G401 (cell line): ENCODE measurements around the gene COL15A1. TPM values are rescaled to one million over a fixed set of nuclear protein-coding genes. Genes with fewer than 3 reads are reported as not detected.

Experiments
- DNase-seq: peaks from one replicate; pipeline ENCODE4 v3.0.0-alpha.2; 2015; ENCODE audit warnings: low spot score
- in situ Hi-C: cut with HindIII; loops from 2 replicates; pipeline ENCODE4 v1.10.0; 2016; ENCODE audit warnings: low sequenced_read_pairs, mixed read lengths
- total RNA-seq: library from RNA; depleted of rRNA; stranded (reverse); fragments of >200 nt; shearing (Covaris generic); gene quantifications from 2 replicates; pipeline ENCODE4 v1.2.3, GENCODE V29; 2014; rRNA removed

COL15A1 gene
- total RNA-seq, 1 experiment from 2014 or later, result not detected

DNA sequence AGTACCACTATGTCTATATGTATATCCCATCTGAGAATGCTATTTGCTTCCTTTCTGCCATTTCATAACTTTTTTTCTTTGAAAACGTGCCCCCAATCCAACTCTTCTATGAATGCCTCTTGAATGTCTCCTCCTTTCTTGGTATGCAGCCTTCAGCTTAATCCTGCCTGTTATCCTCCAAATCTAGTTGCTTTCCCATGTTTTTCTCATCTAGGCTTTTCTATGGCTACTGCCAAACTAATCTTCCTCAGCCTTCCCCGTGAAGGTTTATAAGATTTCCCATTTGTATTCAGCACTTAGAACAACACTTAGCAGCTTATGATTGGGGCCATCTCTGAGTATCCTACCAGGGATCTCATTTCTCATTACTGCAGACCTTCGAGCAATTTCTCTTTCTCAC is 163.7 kb downstream of the COL15A1 start:
- DNase-seq, result peak; percentile 47
- in situ Hi-C loops, result no loop called here

DNA sequence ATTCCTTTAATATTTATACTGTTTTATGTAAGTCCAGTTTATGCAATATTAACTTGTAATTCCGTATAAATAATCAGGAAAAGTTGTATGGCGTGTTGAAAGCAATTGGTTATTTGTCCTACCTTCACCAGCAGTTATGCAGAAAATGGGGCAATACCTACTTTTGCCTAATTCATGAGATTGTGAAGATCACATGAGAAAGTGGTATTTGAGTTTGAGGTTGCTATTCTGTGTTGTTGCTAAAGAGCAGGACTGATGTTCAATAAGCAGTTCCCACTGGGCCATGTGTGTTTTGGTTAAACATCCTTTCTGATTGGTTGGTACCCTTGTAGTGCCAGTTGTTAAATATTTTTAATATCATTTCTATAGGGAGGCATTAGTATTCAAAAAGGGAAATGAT is 164.4 kb downstream of the COL15A1 start:
- in situ Hi-C loops, result no loop called here
- peak; percentile 19 for DNase-seq

DNA sequence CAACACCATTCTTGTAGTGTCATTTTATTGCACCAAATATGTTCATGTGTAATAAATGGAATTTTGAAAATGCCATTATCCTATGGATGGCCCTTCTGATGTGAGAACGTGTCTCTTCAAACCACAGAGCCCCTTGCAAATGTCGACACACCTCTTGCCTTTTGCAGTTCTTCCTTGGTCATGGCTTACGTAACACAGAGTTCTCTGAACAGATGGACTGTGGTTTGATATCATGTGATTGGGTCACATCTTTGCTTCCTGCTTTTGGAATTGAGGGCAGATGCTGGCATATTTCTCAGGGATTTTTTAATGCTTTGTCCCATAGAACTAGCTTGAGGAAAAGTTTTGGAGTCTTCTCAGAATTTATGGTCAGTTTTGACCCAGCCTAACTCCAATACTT is 165.8 kb downstream of the COL15A1 start:
- in situ Hi-C loops, result no loop called here
- DNase-seq, result peak; percentile 86

DNA sequence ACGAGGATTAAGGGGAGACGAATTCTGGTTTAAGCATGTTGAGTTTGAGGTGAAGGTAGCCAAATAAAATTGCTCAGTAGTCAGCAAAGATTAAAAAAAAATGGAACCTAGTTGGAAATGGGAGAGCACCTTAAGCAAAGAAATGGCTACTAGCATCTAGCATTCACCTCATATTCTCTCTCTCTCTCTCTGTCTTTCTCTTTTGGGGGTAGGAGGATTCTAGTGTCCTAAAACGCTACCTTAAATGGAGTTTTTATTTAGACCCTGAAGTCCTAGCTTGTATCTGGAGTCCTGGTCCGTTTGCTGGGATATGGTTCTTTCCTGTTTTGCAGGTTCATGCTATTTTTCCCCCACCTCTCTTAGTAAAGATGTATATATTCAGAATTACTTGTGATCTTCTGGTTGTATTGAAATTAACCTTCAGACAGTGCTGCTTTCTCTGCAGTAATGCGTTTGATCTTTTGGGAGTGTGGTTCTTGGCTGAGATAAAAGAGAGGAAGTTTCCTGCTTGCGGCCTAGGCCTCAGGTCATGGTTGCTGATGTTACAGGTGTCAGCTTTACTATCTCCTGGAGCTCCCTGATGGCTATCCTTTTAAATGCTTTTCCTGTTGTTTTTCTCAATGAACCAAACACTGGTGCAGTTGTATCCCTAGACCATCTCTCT is 169.2 kb downstream of the COL15A1 start:
- in situ Hi-C loops, result no loop called here
- no peak for DNase-seq

DNA sequence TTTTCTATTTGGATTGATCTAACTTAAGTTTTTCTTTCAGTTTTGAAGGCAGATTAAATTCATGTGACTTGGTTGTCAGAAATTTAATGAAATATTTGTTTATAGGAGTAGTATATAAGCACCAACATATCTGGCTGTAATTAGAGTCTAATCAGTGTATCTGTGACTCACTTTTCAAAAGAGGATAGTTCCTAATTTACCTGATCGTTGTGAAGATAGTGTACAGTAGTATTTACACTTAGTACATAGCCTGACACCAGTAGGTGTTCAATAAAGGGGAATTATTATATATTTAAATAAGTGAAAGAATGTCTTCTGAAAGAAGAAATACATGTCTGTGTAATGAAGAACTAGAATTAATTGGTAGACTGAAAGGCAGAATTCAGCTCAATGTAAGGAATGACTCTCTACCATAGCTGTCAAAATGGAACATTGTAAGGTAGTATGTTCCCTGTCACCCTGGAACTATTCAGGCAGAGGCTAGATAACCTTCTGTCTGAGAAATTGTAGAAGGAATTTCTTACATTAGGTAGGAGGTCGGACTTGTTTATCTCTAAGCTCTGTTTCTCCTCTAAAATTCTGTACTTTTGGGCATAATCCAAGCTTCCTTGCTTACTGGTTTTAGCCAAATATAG is 169.8 kb downstream of the COL15A1 start:
- in situ Hi-C loops, result no loop called here
- peak; percentile 46 for DNase-seq

DNA sequence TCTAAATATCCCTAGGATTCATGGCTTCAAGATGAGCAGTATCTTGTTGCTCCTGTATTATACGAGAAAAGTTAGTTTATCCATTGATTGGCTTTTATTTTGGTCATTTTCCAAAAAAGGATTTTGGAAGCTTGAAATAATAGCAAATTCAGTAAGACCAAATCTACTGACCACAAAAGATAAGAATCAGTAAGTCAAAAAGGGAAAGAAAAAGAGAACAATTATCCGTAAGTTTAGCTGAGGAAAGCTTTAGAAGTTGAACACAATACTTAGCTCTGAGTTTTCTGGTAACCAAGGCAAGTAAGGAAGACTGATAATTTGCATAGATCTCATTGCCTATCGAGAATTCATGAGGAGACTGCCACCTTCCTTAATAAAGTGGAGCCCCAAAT is 170.3 kb downstream of the COL15A1 start:
- DNase-seq, result no peak
- in situ Hi-C loops, result no loop called here

DNA sequence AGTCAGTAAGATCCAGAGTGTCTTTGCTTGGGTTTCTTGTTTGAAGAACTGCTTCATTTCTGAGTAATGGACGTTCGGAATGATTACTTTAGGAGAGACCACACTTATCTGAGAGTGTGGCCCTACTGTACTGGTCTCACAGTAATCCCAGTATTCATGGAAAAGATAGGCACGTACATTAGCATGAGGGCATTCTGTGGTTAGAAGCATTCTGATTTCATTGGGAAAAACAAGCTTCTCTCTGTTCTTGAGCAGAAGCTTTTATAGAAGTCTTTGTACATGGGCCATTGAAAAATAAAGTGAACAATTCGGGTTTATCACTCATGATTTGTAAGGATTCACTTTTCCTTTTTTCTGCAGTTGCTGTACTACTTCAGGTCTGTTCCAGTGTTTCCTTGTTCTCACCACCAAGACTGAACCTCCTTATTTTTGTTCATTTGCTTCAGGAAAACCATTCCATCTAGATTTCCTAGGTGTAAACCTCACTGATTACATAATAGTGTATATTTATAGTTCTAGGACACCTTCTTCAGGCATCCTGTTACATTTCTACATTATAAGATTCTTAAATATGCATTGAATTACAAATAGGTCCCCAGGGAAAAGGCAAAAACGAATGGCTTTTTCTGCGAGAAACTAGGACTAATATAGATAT is 171.3 kb downstream of the COL15A1 start:
- in situ Hi-C loops, result no loop called here
- peak; percentile 65 for DNase-seq

DNA sequence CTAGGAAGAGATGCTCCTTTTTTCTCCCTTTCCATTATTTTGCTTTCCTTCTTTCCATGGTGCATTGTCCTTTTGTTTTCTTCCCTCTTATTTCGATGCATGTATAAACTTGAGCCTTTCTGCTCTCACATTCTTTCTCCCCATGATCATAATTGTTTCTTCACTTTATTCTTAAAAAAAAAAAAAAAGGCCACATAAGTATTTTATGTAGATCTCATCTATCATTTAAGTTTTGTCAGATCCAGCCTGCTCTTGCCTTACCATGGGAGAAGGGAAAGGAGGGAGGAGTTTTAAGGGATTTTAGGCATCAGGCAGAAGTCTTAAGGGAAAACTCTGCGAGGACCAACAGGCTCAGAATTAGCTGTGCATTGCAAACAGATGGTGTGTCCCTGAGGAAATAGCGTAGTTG is 172.3 kb downstream of the COL15A1 start:
- in situ Hi-C loops, result no loop called here
- DNase-seq, result peak; percentile 61

DNA sequence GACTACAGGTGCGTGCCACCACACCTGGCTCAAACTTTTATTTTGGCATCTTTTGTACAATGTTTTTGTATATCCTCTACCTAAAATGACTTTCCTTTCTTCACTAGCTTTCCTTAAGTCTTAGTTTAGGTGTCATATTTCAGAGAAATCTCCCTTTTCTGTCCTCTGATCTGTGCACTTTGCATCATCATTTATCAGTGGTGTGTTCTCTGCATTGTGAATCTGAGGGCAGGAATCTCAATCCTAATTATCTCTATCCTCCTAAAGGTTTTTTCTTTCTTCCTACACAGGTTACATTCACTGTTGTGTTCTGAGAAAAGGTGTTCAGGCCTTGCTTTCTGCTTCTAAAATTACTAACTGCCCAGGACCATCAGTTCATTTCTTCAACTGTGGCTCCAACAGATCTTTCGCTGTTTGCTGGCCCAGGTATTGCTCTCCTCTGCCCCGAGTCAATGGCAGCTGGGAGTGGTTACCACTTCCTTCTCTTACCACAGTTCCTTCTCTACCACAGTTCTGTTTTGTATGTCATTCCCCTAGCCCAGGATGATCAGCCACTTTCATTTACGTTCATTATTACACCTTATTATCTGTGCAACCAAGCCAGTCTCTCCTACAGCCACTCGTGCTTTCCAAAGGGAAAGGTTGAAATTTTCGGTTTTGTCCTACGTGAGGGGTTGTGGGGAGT is 175.2 kb downstream of the COL15A1 start:
- in situ Hi-C loops, result no loop called here
- DNase-seq, result no peak

DNA sequence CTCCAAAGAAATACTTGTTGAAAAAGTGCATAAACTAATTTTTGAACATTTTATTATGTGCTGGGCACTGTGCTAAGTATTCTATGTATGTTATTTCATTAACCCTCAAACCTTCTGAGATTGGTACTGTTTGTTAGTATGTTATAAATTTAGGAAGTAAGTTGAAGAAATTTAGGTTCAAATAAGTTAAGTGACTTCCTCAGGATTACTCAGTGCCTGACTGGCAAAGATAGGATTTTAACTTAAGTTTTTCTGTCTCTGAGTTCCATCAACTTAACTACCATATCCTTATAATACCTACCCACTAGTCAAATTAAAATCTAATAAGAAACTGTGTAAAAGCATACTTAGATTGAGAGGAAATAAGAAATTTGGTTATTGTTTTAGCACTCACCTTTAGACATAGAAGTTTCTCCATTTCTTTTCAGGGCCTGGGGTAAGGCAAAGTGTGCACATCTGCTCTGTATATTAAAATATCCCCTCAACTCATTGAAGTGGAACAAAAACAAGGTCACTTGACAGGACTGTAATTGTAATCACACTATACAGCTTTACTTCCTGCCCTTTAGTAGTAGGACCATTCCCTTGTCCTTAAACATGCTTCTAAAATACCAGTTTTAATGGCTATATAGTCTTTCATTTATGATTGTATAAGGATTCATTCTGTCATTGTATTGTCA is 176.4 kb downstream of the COL15A1 start:
- in situ Hi-C loops, result no loop called here
- no peak for DNase-seq

Other genes starting within 250 kb of the COL15A1 start
- not detected in 2 replicates for gene GABBR2, start 235.0 kb upstream of the COL15A1 start, total RNA-seq
- gene ANKS6, start 147.4 kb upstream of the COL15A1 start, total RNA-seq, result 55.6 and 59.3 TPM in 2 replicates
- 5.6 and 9.5 TPM in 2 replicates for gene GALNT12, start 136.2 kb upstream of the COL15A1 start, total RNA-seq
- gene TGFBR1, start 161.2 kb downstream of the COL15A1 start, total RNA-seq, result 16.2 and 16.9 TPM in 2 replicates